ENCODE results near the gene MAPKAP1.

MAPKAP1 gene

DNA sequence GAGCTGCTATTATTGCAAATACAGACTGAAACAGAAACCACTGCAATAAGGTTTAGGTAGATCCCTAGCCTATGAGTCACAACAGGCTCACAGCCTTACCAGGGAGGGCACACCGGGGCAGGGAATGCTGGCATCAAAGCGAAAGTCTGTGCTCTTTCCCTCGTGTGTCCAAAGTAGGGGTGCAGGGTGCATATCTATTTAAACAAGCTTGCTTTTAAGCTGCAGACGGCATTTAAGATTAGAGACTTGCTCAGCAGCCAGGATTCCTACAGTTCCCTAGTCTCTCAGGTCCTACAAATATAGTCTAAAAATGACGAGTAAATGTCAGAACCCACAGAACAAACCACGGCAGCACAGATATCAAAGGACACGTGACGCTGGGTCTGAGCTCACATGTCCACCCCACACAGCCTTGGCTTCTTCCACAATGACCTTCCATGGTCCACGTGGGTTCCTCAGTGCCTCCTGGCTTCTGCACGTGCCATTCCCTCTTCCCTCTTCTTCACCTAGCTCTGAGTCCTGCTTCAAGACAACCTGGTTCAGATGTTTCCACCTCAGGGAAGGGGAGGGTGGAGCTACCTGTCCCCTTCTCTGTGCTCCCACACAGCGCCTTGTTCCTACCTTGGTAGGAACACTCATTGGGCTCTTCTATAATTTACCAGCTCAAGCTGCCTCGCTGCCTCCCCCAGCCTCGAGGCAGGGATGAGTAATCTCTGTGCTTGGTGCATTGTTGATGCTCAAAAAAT is 193.2 kb downstream of the MAPKAP1 start:
- no peak for TF ChIP-seq CTCF (IDR thresholded peaks at IDR 0.05)

DNA sequence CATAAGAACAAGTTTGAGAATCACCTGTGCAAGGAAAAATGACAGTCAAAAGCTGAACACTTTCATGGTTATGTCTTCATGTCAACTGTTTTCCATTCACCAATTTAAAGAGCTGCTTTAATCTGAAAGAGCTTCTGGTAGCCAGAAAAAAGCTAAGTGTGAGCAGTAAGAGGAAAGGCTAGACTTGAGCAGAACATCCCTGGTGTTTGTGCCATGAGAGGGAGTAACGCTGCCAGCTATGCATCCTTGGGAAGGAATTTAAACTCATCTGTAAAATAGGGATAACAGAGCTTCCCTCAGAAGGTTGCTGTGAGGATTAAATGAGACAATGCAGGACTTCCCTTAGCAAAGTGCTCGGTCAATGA is 193.7 kb downstream of the MAPKAP1 start:
- no peak for TF ChIP-seq CTCF (IDR thresholded peaks at IDR 0.05)

DNA sequence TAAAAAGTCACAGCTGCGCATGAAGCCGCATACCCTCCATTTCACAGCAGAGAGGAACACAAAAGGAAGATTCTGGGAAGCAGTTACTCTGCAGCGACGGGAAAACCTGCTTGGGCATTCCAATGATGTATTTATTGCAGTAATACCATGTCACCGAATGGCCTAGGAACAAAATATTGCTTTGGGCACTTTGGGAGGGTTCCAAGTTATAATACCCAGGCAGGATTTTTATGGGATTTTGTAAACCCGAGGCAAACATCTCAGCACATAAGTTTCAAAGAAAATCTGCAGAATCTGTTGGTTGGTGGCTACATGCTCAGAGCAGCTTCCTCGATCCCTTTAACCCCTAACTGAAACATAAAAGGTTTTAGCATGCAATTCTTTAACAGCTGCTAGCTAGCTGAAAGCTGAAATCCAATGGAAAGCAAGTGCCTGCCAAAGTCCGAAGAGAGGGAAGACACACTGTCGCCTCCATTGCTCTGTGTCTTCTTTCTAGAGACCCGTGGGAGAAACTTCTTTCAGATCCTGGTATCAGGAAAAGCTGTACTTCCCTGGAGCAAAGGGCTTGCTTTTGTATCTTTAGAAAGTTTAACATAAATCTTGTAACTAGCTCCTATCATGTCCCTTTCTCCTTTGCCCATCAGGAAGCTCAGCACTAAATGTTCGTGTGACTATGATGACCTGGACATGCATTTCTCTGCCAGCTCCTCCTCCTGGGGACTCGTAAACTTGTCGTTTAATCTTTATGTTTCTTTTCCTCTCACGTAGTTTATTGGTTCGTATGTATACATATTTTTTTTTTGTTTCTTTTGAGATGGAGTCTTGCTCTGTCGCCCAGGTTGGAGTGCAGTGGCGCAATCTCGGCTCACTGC is 195.0 kb downstream of the MAPKAP1 start:
- TF ChIP-seq CTCF (IDR thresholded peaks at IDR 0.05): no peak

DNA sequence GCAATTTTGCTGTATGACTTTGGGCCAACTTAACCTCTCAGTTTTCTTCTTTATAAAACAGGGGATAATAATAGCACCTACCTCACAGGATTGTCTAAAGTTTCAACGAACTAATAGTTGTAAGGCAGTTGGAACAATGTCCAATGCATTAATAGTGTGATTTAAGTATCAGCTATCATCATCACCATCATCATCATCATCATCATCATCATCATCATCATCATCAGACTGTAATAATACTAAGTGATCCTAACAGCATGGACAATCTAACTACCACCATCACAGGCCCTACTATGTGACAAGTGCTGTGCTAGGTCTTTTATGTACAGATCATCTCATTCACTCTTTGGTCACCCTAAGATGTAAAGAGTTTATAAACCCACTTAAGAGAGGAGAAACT is 196.0 kb downstream of the MAPKAP1 start:
- no peak for TF ChIP-seq CTCF (IDR thresholded peaks at IDR 0.05)

GRCh38 chr9:125509476-125509875 is 197.5 kb downstream of the MAPKAP1 start:
- no peak for TF ChIP-seq CTCF (IDR thresholded peaks at IDR 0.05)

DNA sequence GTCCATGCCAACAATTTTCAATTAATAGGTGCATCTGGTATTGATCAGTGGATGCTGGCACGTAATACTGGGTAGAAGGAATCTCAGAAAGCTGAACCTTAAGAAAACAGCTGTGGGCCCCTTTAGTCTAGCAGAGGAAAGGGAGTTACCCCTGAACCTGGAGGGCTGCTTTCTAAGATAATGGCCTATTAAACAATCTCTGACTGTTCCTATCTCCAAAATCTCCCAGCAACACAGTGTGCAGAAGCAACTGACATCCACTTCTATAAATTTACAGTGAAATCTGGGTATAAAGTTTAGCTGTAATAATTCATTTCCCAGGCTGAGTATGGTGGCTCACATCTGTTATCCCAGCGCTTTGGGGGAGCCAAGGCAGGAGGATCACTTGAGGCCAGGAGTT is 198.8 kb downstream of the MAPKAP1 start:
- no peak for TF ChIP-seq CTCF (IDR thresholded peaks at IDR 0.05)

GRCh38 chr9:125507226-125507625 is 199.8 kb downstream of the MAPKAP1 start:
- TF ChIP-seq CTCF (IDR thresholded peaks at IDR 0.05): no peak
